ENCODE measurements around the gene MSTO1.
"Not testable (repeated sequence)": the region's sequence is repeated elsewhere in the genome, so short reads cannot be mapped to it uniquely, and the experiment has no call there.

DNA sequence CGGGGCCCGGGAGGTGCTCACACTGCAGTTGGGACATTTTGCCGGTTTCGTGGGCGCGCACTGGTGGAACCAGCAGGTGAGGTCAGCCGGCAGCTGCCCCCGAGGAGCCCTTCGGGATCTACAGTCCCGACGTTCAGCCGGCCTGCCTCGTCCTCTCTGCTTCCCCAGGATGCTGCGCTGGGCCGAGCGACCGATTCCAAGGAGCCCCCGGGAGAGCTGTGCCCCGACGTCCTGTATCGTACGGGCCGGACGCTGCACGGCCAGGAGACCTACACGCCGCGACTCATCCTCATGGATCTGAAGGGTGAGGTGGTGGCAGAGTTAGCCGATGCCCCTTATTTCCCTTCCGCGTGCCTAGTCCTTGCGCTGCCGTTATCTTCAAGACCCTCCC lies 234 bp downstream of the MSTO1 start:
- TF ChIP-seq, protein P1, sequence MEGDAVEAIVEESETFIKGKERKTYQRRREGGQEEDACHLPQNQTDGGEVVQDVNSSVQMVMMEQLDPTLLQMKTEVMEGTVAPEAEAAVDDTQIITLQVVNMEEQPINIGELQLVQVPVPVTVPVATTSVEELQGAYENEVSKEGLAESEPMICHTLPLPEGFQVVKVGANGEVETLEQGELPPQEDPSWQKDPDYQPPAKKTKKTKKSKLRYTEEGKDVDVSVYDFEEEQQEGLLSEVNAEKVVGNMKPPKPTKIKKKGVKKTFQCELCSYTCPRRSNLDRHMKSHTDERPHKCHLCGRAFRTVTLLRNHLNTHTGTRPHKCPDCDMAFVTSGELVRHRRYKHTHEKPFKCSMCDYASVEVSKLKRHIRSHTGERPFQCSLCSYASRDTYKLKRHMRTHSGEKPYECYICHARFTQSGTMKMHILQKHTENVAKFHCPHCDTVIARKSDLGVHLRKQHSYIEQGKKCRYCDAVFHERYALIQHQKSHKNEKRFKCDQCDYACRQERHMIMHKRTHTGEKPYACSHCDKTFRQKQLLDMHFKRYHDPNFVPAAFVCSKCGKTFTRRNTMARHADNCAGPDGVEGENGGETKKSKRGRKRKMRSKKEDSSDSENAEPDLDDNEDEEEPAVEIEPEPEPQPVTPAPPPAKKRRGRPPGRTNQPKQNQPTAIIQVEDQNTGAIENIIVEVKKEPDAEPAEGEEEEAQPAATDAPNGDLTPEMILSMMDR (conservative IDR thresholded peaks at IDR 0.05; ENCODE audit: low read length): not testable (repeated sequence)
- not testable (repeated sequence) for TF ChIP-seq EZH2phosphoT487 (IDR thresholded peaks at IDR 0.05; ENCODE audit: borderline replicate concordance, low read depth, low read length)

Measured in OCI-LY7 (cell line).